HepG2 (cell line): ENCODE results near the gene ADAM8. TPM values are rescaled to one million over a fixed set of nuclear protein-coding genes. Genes with fewer than 3 reads are reported as not detected.

Experiments
- ATAC-seq: fragments of 200-7000 bp; cut with Tn5 transposase; 3 replicates; pipeline ENCODE4 v1.9.1; 2020; ENCODE audit warnings: mild to moderate bottlenecking, moderate library complexity
- BruUV-seq: library from RNA; stranded (reverse); fragments of 400-500 nt; replicated peaks from 2 replicates; lab custom pipeline; 2021; lab: Mats Ljungman, UMichigan
- CTCF ChIA-PET: fragments of 300-600 bp; formaldehyde crosslinking; extraction: SDS; loops from one replicate; lab custom pipeline; 2021; ENCODE audit warnings: low total read pairs, inconsistent platforms, low intra/inter-chr PET ratio; lab: Yijun Ruan, JAX
- POLR2A ChIA-PET: fragments of 350-600 bp; sonication (Branson Sonifier 250); formaldehyde crosslinking; loops from one replicate; lab custom pipeline; 2020; ENCODE audit warnings: antibody characterized with exemption, inconsistent platforms; lab: Yijun Ruan, JAX
- DNase-seq: peaks from one replicate; pipeline ENCODE4 v3.0.0-alpha.2; 2015; ENCODE audit warnings: low spot score
- FAIRE-seq: peaks from 3 replicates; lab custom pipeline; 2011; peaks lifted over from hg19 to GRCh38; lab: Jason Lieb, UNC
- H2AFZ ChIP-seq: one replicate; pipeline ENCODE4 v1.6.1; 2011; ENCODE audit warnings: low read length, inconsistent platforms
- H3K27ac ChIP-seq: fragments of 300-600 bp; 3 replicates; pipeline ENCODE4 v1.8.0; 2011; ENCODE audit warnings: mixed run types, mild to moderate bottlenecking, mixed read lengths, low read length, inconsistent platforms; ENCODE audit not compliant: insufficient read depth; ENCODE audit errors: extremely low read length
- H3K27me3 ChIP-seq, 2 experiments: fragments of 200-600 bp in 1 of 2; 2 replicates in 1 of 2; 3 replicates in 1 of 2; pipeline versions ENCODE4 v1.6.0 to v1.8.0; 2011; ENCODE audit warnings: low read length in 2 of 2, mild to moderate bottlenecking in 2 of 2, moderate library complexity in 2 of 2, inconsistent platforms in 1 of 2; ENCODE audit not compliant: insufficient read depth in 2 of 2, control insufficient read depth in 1 of 2
- H3K36me3 ChIP-seq, 2 experiments: fragments of 200-600 bp in 1 of 2; replicated peaks in 1 of 2; 2 replicates in 1 of 2; 3 replicates in 1 of 2; pipeline versions ENCODE4 v1.5.1 to v1.8.0; 2011; ENCODE audit warnings: low read length in 2 of 2, inconsistent platforms in 1 of 2; ENCODE audit not compliant: insufficient read depth in 2 of 2, control insufficient read depth in 1 of 2
- H3K4me1 ChIP-seq: 2 replicates; pipeline ENCODE4 v1.5.1; 2012; ENCODE audit warnings: low read length, inconsistent platforms; ENCODE audit not compliant: insufficient read depth
- H3K4me2 ChIP-seq: 2 replicates; pipeline ENCODE4 v1.6.0; 2011; ENCODE audit warnings: low read depth, low read length, inconsistent platforms
- H3K4me3 ChIP-seq, 3 experiments: fragments of 200-600 bp in 1 of 3; sonication (generic), shearing (Covaris generic) in 1 of 3; replicated peaks in 1 of 3; 2 replicates each; pipeline ENCODE4 v1.5.1; 2011 to 2016; ENCODE audit warnings: low read length in 3 of 3, inconsistent platforms in 2 of 3, low read depth in 2 of 3, mild to moderate bottlenecking in 2 of 3, control low read depth in 1 of 3, mixed read lengths in 1 of 3; ENCODE audit not compliant: insufficient read depth in 1 of 3
- H3K79me2 ChIP-seq: one replicate; pipeline ENCODE4 v1.6.1; 2011; ENCODE audit warnings: low read length, inconsistent platforms; ENCODE audit not compliant: insufficient read depth
- H3K9ac ChIP-seq: 2 replicates; pipeline ENCODE4 v1.6.0; 2011; ENCODE audit warnings: mild to moderate bottlenecking, low read depth, low read length, inconsistent platforms; ENCODE audit not compliant: insufficient read depth
- H3K9me3 ChIP-seq: 2 replicates; pipeline ENCODE4 v1.5.1; 2012; ENCODE audit warnings: mild to moderate bottlenecking, low read length
- H4K20me1 ChIP-seq: 2 replicates; pipeline ENCODE4 v1.6.0; 2011; ENCODE audit warnings: inconsistent platforms, mild to moderate bottlenecking, low read length, moderate library complexity; ENCODE audit not compliant: insufficient read depth
- GFI1 ChIP-seq: sonication (generic); formaldehyde crosslinking; IDR thresholded peaks from 2 replicates; pipeline ENCODE4 v1.5.0; 2020; ENCODE audit warnings: missing genetic modification reagents, mild to moderate bottlenecking, borderline replicate concordance
- HOXA9 ChIP-seq: sonication (generic); formaldehyde crosslinking; IDR thresholded peaks from 2 replicates; pipeline ENCODE4 v1.8.1; 2022; ENCODE audit warnings: missing genetic modification reagents, mild to moderate bottlenecking, moderate library complexity, borderline replicate concordance
- MYC ChIP-seq: sonication (generic); formaldehyde crosslinking; IDR thresholded peaks from 2 replicates; pipeline ENCODE4 v1.9.0; 2021; ENCODE audit warnings: missing genetic modification reagents, borderline replicate concordance
- ZNF7 ChIP-seq: IDR thresholded peaks from 2 replicates; pipeline ENCODE4 v1.6.1; 2016; ENCODE audit warnings: missing biosample characterization, missing genetic modification reagents
- WGBS: methylation state at CpG from one replicate; pipeline ENCODE4 v1.1.6; 2017; ENCODE audit warnings: low lambda C conversion rate; 5-methylcytosine and 5-hydroxymethylcytosine counted together
- in situ Hi-C: cut with HindIII; loops from 2 replicates; pipeline ENCODE4 v1.10.0; 2017; ENCODE audit warnings: low pct_unique_long_range_greater_than_20kb; ENCODE audit not compliant: extremely low pct_ligation_motif_present
- intact Hi-C: fragments of 100-400 bp; cut with micrococcal nuclease; formaldehyde crosslinking; loops from one replicate; pipeline ENCODE4 v1.10.0; 2022; ENCODE audit not compliant: unreplicated experiment
- polyA plus RNA-seq, 8 experiments: library from polyadenylated mRNA; depleted of rRNA in 3 of 8; stranded (reverse) in 7 of 8; unstranded in 1 of 8; fragments of >200 nt; fragmentation: Illumina TruSeq in 4 of 8; extraction: Trizol in 4 of 8; gene quantifications; 2 replicates each; pipeline versions ENCODE4 v1.2.1 to v1.2.3, GENCODE V29; 2011 to 2016; ENCODE audit warnings: low read depth in 4 of 8, missing spikeins in 1 of 8, mixed read lengths in 1 of 8; ENCODE audit not compliant: insufficient read depth in 1 of 8
- total RNA-seq, 5 experiments: library from RNA; depleted of rRNA; stranded (reverse); fragments of >200 nt; fragmentation: Illumina TruSeq; extraction: Trizol; gene quantifications; 2 replicates each; pipeline ENCODE4 v1.2.3, GENCODE V29; 2016; ENCODE audit warnings: low read depth in 1 of 5
- TF ChIP-seq, protein P1 (sequence below): fragments of 450-650 bp; IDR thresholded peaks from 2 replicates; pipeline ENCODE4 v1.6.1; 2016

The ADAM8 gene
- total and polyA plus RNA-seq, 2 of the 13 experiments (the other 11 are each of a cell fraction or from before 2014, with no cell fraction given): 0.24 to 0.93 TPM

DNA sequence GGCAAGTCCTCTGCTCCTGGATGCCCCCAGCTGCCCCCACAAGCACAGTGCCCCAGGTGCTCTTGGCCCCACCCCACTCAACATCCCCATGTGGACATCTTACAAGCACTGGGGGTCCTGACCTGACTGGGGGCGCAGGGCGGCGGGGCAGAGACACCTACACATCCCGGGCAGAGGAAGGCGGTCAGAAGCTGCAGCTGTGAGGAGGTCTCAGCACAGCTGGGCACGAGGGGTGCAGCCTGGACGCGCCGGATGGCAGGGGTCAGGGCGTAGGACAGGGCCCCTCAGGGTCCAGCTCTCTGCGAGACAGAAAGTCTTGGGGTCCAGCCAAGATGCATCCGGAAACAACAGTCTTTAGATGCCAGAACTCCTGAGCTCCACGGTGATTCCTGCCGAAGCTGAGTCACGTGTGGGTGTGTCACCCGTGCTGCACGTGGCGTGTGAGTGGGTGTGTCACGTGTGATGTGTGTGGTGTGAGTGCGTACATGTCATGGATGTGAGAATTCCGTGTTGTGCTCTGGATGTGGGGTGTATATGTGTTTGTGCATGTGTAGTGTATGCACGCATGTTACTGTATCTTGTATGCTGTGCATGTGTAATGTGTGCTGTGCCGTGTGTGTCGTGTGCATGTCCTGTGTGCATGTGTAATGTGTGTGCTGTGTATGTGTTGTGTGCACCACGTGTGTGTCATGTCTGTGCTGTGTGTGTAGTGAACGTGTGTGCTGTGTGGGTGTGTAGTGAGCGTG lies 33.9 kb downstream of the ADAM8 start (continued):
- TF ChIP-seq MYC (CRISPR knock-in tag) (no peak), HOXA9 (no peak), GFI1 (no peak)

DNA sequence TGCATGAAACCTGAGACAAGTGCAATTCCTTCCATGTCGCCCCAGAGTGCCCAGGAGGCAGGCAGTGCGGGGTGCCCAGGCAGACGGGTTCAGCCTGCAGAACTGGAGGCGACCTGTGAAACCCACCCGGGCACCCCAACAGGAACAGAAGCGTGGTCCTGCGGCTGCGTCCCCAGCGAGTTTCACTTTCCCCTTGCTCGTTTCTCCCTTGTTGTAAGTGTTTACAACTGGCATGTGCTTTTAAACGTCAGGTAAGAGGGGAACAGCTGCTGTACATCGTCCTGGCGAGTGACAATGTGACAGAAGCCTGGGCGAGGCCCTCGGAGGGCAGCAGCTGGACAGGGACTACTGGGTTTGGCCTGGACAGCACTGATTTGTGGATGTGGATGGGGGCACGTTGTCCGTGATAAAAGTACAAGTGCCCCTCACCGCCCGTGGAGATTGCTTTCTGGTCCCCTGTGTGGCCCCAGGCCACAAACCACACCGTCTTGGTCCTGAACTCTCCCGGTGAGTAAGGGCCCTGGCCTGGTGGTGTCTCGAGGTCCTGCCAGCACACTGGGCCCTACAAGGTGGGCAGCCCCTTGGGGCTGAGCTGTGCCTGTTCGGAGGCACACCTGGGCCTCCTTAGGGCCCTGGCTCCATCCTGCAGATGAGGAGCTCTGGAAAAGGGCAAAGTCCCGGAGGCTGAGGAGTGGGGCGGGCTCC lies 35.0 kb downstream of the ADAM8 start:
- intact Hi-C loops (no loop called here), in situ Hi-C loops (no loop called here)
- H3K4me3 ChIP-seq: no peak overlapping the region
- H3K9me3 ChIP-seq: no peaks in the 10 kb centered on the region
- 9% methylated on average over 14 of the region's 25 CpGs for WGBS
- peaks cover 18 to 69% of the 10 kb centered on the region in 2 experiments for H3K27me3 ChIP-seq
- no TSS peak for BruUV-seq
- no peak overlapping the region for H2AFZ ChIP-seq
- TF ChIP-seq, protein P1, sequence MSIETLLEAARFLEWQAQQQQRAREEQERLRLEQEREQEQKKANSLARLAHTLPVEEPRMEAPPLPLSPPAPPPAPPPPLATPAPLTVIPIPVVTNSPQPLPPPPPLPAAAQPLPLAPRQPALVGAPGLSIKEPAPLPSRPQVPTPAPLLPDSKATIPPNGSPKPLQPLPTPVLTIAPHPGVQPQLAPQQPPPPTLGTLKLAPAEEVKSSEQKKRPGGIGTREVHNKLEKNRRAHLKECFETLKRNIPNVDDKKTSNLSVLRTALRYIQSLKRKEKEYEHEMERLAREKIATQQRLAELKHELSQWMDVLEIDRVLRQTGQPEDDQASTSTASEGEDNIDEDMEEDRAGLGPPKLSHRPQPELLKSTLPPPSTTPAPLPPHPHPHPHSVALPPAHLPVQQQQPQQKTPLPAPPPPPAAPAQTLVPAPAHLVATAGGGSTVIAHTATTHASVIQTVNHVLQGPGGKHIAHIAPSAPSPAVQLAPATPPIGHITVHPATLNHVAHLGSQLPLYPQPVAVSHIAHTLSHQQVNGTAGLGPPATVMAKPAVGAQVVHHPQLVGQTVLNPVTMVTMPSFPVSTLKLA: peak; percentile 36; the same call in 1 of the 2 replicates
- no peak for TF ChIP-seq ZNF7 (CRISPR knock-in tag)
- H4K20me1 ChIP-seq: no peaks in the 10 kb centered on the region
- H3K9ac ChIP-seq: no peak overlapping the region
- ATAC-seq (no peak), FAIRE-seq (no peak), DNase-seq (no peak)
- ChIA-PET POLR2A (no interaction called here), CTCF (no interaction called here)
- no peaks in the 10 kb centered on the region for H3K36me3 ChIP-seq
- H3K27ac ChIP-seq: no peak overlapping the region
- peak overlapping the region; percentile 18; the same call in 1 of the 2 replicates for H3K4me2 ChIP-seq
- H3K79me2 ChIP-seq: no peaks in the 10 kb centered on the region
- peaks cover 18% of the 10 kb centered on the region for H3K4me1 ChIP-seq
